DOHH2 (cell line): Measurements from ENCODE around the gene CCDC12.

ENCODE experiments used
- CTCF ChIP-seq: fragments of 200-600 bp; sonication (generic); IDR thresholded peaks from one replicate; pipeline ENCODE4 v1.5.1; 2014; ENCODE audit warnings: antibody characterized with exemption, mild to moderate bottlenecking, low read depth, low read length; ENCODE audit not compliant: poor library complexity, severe bottlenecking
- EZH2phosphoT487 ChIP-seq: fragments of 200-600 bp; sonication (generic); IDR thresholded peaks from 2 replicates; pipeline ENCODE4 v1.6.1; 2017; ENCODE audit warnings: borderline replicate concordance, mild to moderate bottlenecking, antibody characterized with exemption, low read length, moderate library complexity, mixed read lengths

DNA sequence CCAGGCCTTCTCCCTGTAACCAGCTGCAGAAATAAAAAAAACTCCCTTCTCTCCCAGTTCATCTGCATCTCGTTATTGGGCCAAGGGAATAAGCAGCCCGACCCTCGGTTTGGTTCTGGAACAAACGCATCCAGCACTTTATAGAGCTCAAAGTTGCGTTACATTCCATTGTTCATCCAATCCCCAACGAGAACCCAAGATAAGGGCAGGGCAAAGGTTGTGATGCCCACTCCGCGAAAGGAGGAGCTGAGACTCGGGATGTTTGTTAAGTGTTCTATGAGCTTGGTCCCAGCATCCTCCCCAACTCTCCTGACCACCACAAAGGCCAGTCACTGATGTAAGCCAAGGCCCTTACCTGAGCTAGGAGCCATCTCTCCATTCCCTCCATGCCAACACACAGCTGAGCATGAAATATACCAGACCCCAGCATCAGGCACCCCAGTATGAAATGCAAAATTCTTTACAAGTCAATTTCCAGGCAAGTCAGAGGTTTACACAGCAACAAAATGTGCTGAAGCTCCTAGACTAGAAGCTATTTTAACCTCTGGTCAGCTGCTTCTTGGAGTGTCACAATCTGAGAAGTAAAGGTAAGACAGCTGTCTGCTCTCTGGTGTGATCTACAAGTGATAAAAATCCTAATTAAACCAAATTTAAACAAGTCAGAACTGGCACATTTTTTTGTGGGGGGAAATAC is 17.9 kb downstream of the CCDC12 start:
- TF ChIP-seq CTCF: no peak
- TF ChIP-seq EZH2phosphoT487: no peak
